Measurements from ENCODE around the gene SMURF2. TPM values are rescaled to one million over a fixed set of nuclear protein-coding genes. Genes with fewer than 3 reads are reported as not detected.

SMURF2 gene
- total and polyA plus RNA-seq, 7 experiments from 2014 or later, result 8.8 to 35.7 (median 30.9) TPM

DNA sequence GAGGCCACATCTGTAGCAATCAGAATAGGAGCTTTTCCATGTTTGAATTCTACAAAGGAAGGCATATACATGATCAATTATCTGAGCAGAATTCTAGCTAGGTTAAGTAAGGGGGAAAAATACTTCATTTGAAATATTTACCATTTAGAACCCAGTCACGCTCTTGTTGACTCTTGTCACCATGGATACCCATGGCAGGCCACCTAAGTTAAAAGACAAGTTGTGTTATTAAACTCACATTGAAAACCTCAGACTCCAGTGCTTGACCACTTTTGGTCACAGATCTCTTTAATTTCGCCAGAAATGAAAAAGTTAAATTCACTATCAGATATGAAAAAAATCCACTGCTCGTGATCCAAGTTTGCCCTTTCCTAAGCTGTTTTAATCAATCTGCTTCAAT is 160.1 kb downstream of the SMURF2 start:
- DNase-seq (peak in 3 of 9 donors; percentile 16 to 24 (median 17)), ATAC-seq (no peak)
- Histone ChIP-seq H3K27me3 (ENCODE audit: control insufficient read depth in 2 of 2, insufficient read depth in 2 of 2, low read length in 2 of 2) (no peaks in the 10 kb centered on the region), H3K4me3 (ENCODE audit: low read length) (no peak overlapping the region), H3K9me3 (ENCODE audit: control insufficient read depth in 2 of 3, low read length in 3 of 3) (no peaks in the 10 kb centered on the region), H3K4me1 (ENCODE audit: control insufficient read depth in 2 of 2, insufficient read depth in 2 of 2, low read length in 2 of 2) (peaks cover 35 to 46% of the 10 kb centered on the region in 2 donors), H3K36me3 (ENCODE audit: control insufficient read depth in 2 of 3, insufficient read depth in 3 of 3, low read length in 3 of 3) (peaks cover 51 to 80% (median 64%) of the 10 kb centered on the region in 3 experiments), H3K27ac (ENCODE audit: low read depth, low read length) (peak overlapping the region; percentile 20)
- ChIA-PET POLR2A (interaction anchor here (0.7 to 1.1 kb wide), 5 partner anchors 8 to 80 kb away, joined by 3 to 4 read pairs (median 3); no protein-coding TSS in a partner anchor), CTCF (interaction anchor here (1.0 to 1.2 kb wide), 2 partner anchors 81 to 82 kb away, joined by 4 to 8 read pairs; no protein-coding TSS in a partner anchor)
- H3K36me3 Mint-ChIP-seq, result peaks cover 17 to 80% (median 57%) of the 10 kb centered on the region in 5 donors
- intact Hi-C loops (cut with micrococcal nuclease), result loop anchor here in 1 of 2 donors (10.0 kb wide), 1 partner anchor 413 kb away; the partner anchor contains the start of gene LRRC37A3
- H3K4me3 Mint-ChIP-seq, result peak overlapping the region in 8 of 10 donors; percentile 16 to 100 (median 62)
- H3K9me3 Mint-ChIP-seq, result peaks cover 0 to 53% (median 0%) of the 10 kb centered on the region in 11 donors
- H3K27me3 Mint-ChIP-seq, result peaks cover 0 to 11% (median 0%) of the 10 kb centered on the region in 5 donors
- peak overlapping the region; percentile 51 to 100 (median 84) for H3K27ac Mint-ChIP-seq
- H3K4me1 Mint-ChIP-seq, result peaks cover 37 to 85% (median 75%) of the 10 kb centered on the region in 7 donors

DNA sequence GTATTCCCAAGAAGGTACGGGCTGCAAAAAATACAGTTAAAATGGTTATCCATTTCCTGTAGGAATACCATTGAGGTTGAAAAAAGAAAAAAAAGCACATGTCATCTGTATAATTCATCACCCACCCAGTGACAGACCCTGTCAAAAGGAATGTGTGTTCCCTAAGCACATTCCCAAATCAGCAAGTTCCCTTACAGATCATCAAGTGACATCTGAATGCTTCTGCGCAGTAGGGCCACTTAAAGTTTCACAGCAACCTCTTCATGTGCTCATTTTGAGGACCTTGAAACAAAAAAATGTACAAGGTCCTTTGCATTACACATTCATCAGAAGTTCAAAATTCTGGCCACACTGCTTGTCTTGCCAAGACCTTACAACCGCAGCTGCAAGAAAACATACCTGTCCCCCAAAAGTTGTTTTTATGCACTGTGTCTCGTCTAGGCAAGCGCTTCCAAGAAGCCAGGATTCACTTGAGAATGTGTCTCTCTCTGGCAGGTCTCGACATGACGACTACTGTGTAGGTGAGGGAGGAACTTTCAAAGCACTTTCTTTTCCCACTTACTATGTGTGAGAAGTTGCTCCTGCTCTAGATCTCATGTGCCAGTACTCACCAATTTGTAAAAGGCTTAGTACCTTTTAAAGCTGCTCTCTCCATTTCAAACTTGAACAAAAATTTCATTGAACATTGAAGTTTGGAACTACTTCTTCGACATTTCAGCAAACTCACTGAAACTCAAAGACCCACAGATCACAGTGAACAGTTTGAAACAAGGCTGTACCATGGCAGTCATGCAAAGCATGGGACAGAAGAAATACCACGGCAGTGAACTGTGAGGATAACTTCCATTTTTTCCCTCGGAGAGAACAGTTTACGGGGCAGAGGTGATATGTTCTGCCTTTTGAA is 161.0 kb downstream of the SMURF2 start:
- no peak overlapping the region for H3K27ac ChIP-seq (ENCODE audit: low read depth, low read length)
- peaks cover 21 to 74% (median 57%) of the 10 kb centered on the region in 5 donors for H3K36me3 Mint-ChIP-seq
- peaks cover 35 to 46% of the 10 kb centered on the region in 2 donors for H3K4me1 ChIP-seq (ENCODE audit: control insufficient read depth in 2 of 2, insufficient read depth in 2 of 2, low read length in 2 of 2)
- POLR2A ChIA-PET, result interaction anchor here (0.8 to 1.2 kb wide), 4 partner anchors 8 to 41 kb away, joined by 3 to 4 read pairs (median 4); no protein-coding TSS in a partner anchor
- H3K27me3 ChIP-seq (ENCODE audit: control insufficient read depth in 2 of 2, insufficient read depth in 2 of 2, low read length in 2 of 2), result no peaks in the 10 kb centered on the region
- H3K9me3 ChIP-seq (ENCODE audit: control insufficient read depth in 2 of 3, low read length in 3 of 3), result no peaks in the 10 kb centered on the region
- H3K27me3 Mint-ChIP-seq, result peaks cover 0 to 3% (median 0%) of the 10 kb centered on the region in 5 donors
- peaks cover 0 to 54% (median 0%) of the 10 kb centered on the region in 11 donors for H3K9me3 Mint-ChIP-seq
- peaks cover 38 to 95% (median 83%) of the 10 kb centered on the region in 7 donors for H3K4me1 Mint-ChIP-seq
- intact Hi-C loops (cut with micrococcal nuclease), result loop anchor here in 1 of 2 donors (10.0 kb wide), 1 partner anchor 414 kb away; the partner anchor contains the start of gene LRRC37A3
- H3K4me3 Mint-ChIP-seq, result peak overlapping the region in 5 of 10 donors; percentile 23 to 100 (median 97)
- DNase-seq (peak in 4 of 9 donors; percentile 12 to 32 (median 28)), ATAC-seq (no peak)
- peak overlapping the region; percentile 16 to 100 (median 84) for H3K27ac Mint-ChIP-seq
- H3K36me3 ChIP-seq (ENCODE audit: control insufficient read depth in 2 of 3, insufficient read depth in 3 of 3, low read length in 3 of 3), result peaks cover 51 to 74% (median 64%) of the 10 kb centered on the region in 3 experiments
- CTCF ChIA-PET, result interaction anchor here (0.6 to 6.5 kb wide), 2 partner anchors 81 to 283 kb away, joined by 4 to 47 read pairs; no protein-coding TSS in a partner anchor
- no peak overlapping the region for H3K4me3 ChIP-seq (ENCODE audit: low read length)

DNA sequence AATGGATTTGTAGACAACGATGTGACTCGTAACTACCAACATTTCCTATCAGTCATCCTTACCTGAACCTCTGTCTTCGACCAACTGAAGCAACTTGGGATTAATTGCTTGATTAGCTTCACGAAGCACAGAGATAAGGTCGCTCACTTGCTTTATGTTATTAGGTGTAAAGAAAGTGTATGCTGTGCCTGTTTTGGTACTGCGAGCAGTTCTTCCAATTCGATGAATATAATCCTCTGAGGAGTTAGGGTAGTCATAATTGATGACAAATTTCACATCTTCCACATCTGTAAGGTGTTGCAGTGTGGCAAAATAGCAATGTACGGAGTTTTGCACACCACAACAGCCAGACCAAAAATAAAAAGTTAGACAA is 161.6 kb downstream of the SMURF2 start:
- peak in 2 of 9 donors; percentile 25 to 32 for DNase-seq
- H3K4me3 ChIP-seq (ENCODE audit: low read length), result no peak overlapping the region
- ChIA-PET POLR2A (interaction anchor here (1.2 to 4.6 kb wide), 2 partner anchors 9 to 42 kb away, joined by 3 to 24 read pairs; no protein-coding TSS in a partner anchor), CTCF (interaction anchor here (6.5 kb wide), 1 partner anchor 80 kb away, joined by 47 read pairs; no protein-coding TSS in a partner anchor)
- Mint-ChIP-seq H3K27ac (peak overlapping the region in 6 of 9 donors; percentile 58 to 100 (median 76)), H3K36me3 (peaks cover 16 to 67% (median 54%) of the 10 kb centered on the region in 5 donors), H3K4me1 (peaks cover 42 to 95% (median 89%) of the 10 kb centered on the region in 7 donors), H3K9me3 (peaks cover 0 to 51% (median 0%) of the 10 kb centered on the region in 11 donors), H3K27me3 (peaks cover 0 to 1% (median 0%) of the 10 kb centered on the region in 5 donors), H3K4me3 (peak overlapping the region in 4 of 10 donors; percentile 1 to 100 (median 40))
- H3K36me3 ChIP-seq (ENCODE audit: control insufficient read depth in 2 of 3, insufficient read depth in 3 of 3, low read length in 3 of 3), result peaks cover 51 to 68% (median 64%) of the 10 kb centered on the region in 3 experiments
- no peaks in the 10 kb centered on the region for H3K9me3 ChIP-seq (ENCODE audit: control insufficient read depth in 2 of 3, low read length in 3 of 3)
- no peak for ATAC-seq
- peaks cover 35 to 51% of the 10 kb centered on the region in 2 donors for H3K4me1 ChIP-seq (ENCODE audit: control insufficient read depth in 2 of 2, insufficient read depth in 2 of 2, low read length in 2 of 2)
- H3K27me3 ChIP-seq (ENCODE audit: control insufficient read depth in 2 of 2, insufficient read depth in 2 of 2, low read length in 2 of 2), result no peaks in the 10 kb centered on the region
- H3K27ac ChIP-seq (ENCODE audit: low read depth, low read length), result no peak overlapping the region
- intact Hi-C loops (cut with micrococcal nuclease), result loop anchor here in 1 of 2 donors (10.0 kb wide), 1 partner anchor 414 kb away; the partner anchor contains the start of gene LRRC37A3

DNA sequence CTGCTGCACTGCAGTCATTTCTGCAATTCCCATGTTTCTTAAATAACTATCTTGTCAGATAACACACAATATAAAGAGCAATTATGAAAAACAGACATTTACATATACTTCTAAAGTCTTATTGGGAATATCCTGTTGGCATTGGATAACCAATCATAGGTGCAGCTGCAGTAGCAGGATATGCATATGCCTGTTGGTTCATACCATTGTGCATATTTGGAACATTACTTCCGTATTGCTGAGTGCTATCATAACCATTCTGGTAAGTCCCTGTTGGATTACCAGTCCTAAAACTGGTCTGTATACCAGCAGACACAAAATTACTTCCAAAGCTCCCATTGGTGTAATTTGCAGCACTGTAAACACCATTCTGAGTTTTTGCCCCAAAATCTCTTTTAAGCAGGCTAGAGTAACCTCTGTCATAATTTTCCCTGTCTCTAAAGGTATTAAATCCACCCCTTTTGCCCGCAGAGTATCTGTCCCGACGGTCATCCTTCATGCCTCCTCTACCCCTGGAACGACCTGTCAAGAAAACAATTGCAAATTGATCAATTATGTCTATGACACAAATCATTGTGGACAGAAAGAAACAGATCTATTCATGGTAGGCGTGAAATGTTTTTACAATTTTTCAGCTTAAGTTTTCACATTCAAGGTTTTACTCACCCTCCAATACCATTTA is 162.2 kb downstream of the SMURF2 start:
- Mint-ChIP-seq H3K36me3 (peaks cover 12 to 62% (median 49%) of the 10 kb centered on the region in 5 donors), H3K9me3 (peaks cover 0 to 47% (median 0%) of the 10 kb centered on the region in 11 donors), H3K27ac (peak overlapping the region in 7 of 9 donors; percentile 1 to 100 (median 58)), H3K4me3 (peak overlapping the region in 4 of 10 donors; percentile 1 to 100 (median 48)), H3K27me3 (no peaks in the 10 kb centered on the region), H3K4me1 (peaks cover 44 to 95% (median 87%) of the 10 kb centered on the region in 7 donors)
- ChIA-PET CTCF (interaction anchor here (1.2 to 6.5 kb wide), 3 partner anchors 15 to 80 kb away, joined by 4 to 47 read pairs (median 4); no protein-coding TSS in a partner anchor), POLR2A (interaction anchor here (0.8 to 4.6 kb wide), 7 partner anchors 10 to 209 kb away, joined by 3 to 32 read pairs (median 3); no protein-coding TSS in a partner anchor)
- H3K36me3 ChIP-seq (ENCODE audit: control insufficient read depth in 2 of 3, insufficient read depth in 3 of 3, low read length in 3 of 3), result peaks cover 51 to 63% (median 63%) of the 10 kb centered on the region in 3 experiments
- ATAC-seq (no peak), DNase-seq (peak in 4 of 9 donors; percentile 21 to 33 (median 30))
- no peaks in the 10 kb centered on the region for H3K27me3 ChIP-seq (ENCODE audit: control insufficient read depth in 2 of 2, insufficient read depth in 2 of 2, low read length in 2 of 2)
- no peak overlapping the region for H3K27ac ChIP-seq (ENCODE audit: low read depth, low read length)
- intact Hi-C loops (cut with micrococcal nuclease), result loop anchor here in 1 of 2 donors (10.0 kb wide), 1 partner anchor 415 kb away; the partner anchor contains the start of gene LRRC37A3
- no peaks in the 10 kb centered on the region for H3K9me3 ChIP-seq (ENCODE audit: control insufficient read depth in 2 of 3, low read length in 3 of 3)
- H3K4me3 ChIP-seq (ENCODE audit: low read length), result no peak overlapping the region
- H3K4me1 ChIP-seq (ENCODE audit: control insufficient read depth in 2 of 2, insufficient read depth in 2 of 2, low read length in 2 of 2), result peaks cover 36 to 53% of the 10 kb centered on the region in 2 donors

DNA sequence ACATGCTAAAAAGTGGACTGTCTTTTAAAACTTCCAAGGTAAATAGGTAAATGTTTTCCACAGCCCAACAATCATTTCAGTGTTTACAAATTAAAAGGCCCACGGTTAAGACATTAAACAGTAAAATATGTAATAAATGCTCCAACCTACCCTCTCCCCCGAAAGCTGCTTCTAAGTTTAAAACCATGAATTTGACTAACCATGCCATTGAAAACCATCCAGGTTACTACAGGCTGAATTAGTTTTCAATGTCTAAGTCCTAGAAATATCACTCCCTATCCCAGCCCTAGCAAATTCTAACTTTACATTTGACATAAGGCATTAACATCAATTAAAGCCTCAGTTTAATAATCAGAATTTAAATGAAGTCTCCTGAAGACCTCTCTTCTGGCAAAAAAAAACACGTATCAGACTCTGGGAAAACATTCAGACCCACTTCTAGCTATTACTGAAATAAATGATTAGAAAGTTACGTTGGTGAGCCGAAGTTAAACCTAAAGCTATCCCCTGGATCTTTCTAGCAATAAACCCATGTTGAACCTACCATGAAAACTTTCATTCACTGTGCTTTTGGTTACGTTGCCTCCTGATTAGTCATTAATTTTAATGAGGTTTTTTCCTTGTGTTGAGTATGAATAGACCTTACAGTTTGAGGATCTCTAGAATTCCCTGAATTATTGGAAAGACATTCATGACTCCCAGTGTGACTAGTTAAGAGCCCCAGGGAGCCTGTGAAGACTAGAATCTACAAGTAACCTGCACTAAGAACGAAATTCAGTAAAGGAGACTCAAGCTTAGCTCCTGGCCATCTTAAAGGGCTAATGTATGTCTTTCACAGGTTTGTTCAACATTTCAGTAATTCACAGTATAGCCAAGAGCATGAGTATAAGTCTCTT is 163.6 kb downstream of the SMURF2 start:
- ATAC-seq, result no peak
- Mint-ChIP-seq H3K27ac (peak overlapping the region; percentile 91 to 100 (median 97)), H3K4me3 (peak overlapping the region in 9 of 10 donors; percentile 14 to 100 (median 96)), H3K36me3 (peaks cover 7 to 49% (median 39%) of the 10 kb centered on the region in 5 donors), H3K27me3 (no peaks in the 10 kb centered on the region), H3K9me3 (peaks cover 0 to 41% (median 0%) of the 10 kb centered on the region in 11 donors), H3K4me1 (peaks cover 46 to 95% (median 86%) of the 10 kb centered on the region in 7 donors)
- Histone ChIP-seq H3K4me1 (ENCODE audit: control insufficient read depth in 2 of 2, insufficient read depth in 2 of 2, low read length in 2 of 2) (peaks cover 36 to 46% of the 10 kb centered on the region in 2 donors), H3K9me3 (ENCODE audit: control insufficient read depth in 2 of 3, low read length in 3 of 3) (no peaks in the 10 kb centered on the region), H3K36me3 (ENCODE audit: control insufficient read depth in 2 of 3, insufficient read depth in 3 of 3, low read length in 3 of 3) (peaks cover 40 to 49% (median 49%) of the 10 kb centered on the region in 3 experiments), H3K27ac (ENCODE audit: low read depth, low read length) (peak overlapping the region; percentile 83), H3K27me3 (ENCODE audit: control insufficient read depth in 2 of 2, insufficient read depth in 2 of 2, low read length in 2 of 2) (no peaks in the 10 kb centered on the region), H3K4me3 (ENCODE audit: low read length) (no peak overlapping the region)
- CTCF ChIA-PET, result interaction anchor here (0.6 to 6.5 kb wide), 7 partner anchors 8 to 104 kb away, joined by 4 to 47 read pairs (median 4); partner anchors contain the start of genes CEP95 and DDX5
- intact Hi-C loops (cut with micrococcal nuclease), result no loop called here
- POLR2A ChIA-PET, result interaction anchor here (0.5 to 5.7 kb wide), 15 partner anchors 7 to 466 kb away, joined by 3 to 224 read pairs (median 4); partner anchors contain the start of genes CEP95 and DDX5
- DNase-seq, result peak in 5 of 9 donors; percentile 23 to 35 (median 34)

All from naive thymus-derived CD4-positive, alpha-beta T cell (primary cell).